Measurements from ENCODE around the gene KIAA1586. TPM values are rescaled to one million over a fixed set of nuclear protein-coding genes. Genes with fewer than 3 reads are reported as not detected.

KIAA1586 gene
- total RNA-seq, 1 donor, result 17.4 TPM

GRCh38 chr6:57029213-57029612, 17.3 kb upstream of the KIAA1586 start:
- Histone ChIP-seq H3K4me3 (ENCODE audit: insufficient read depth, low read length) (no peak overlapping the region), H3K79me2 (ENCODE audit: insufficient read depth, low read length) (no peaks in the 10 kb centered on the region), H3K27me3 (ENCODE audit: insufficient read depth, low read length) (no peaks in the 10 kb centered on the region), H4K20me1 (ENCODE audit: insufficient read depth, low read length) (no peaks in the 10 kb centered on the region), H3K27ac (ENCODE audit: low read depth, low read length) (no peak overlapping the region), H3K4me2 (ENCODE audit: insufficient read depth, low read length) (no peak overlapping the region), H2AFZ (ENCODE audit: low read length) (no peak overlapping the region), H3K4me1 (ENCODE audit: insufficient read depth, low read length) (no peaks in the 10 kb centered on the region), H3K36me3 (ENCODE audit: insufficient read depth, low read length) (no peaks in the 10 kb centered on the region), H3K9me3 (ENCODE audit: low read depth, low read length) (no peaks in the 10 kb centered on the region)
- DNase-seq (ENCODE audit: insufficient read length, low spot score, missing footprints), result no peak
- TF ChIP-seq CTCF (IDR thresholded peaks at IDR 0.05; ENCODE audit: extremely low read depth, low read depth, low read length), result no peak

GRCh38 chr6:57033228-57033627, 13.3 kb upstream of the KIAA1586 start:
- no peaks in the 10 kb centered on the region for H3K4me1 ChIP-seq (ENCODE audit: insufficient read depth, low read length)
- H3K79me2 ChIP-seq (ENCODE audit: insufficient read depth, low read length), result no peaks in the 10 kb centered on the region
- no peak for DNase-seq (ENCODE audit: insufficient read length, low spot score, missing footprints)
- H3K9me3 ChIP-seq (ENCODE audit: low read depth, low read length), result no peaks in the 10 kb centered on the region
- H2AFZ ChIP-seq (ENCODE audit: low read length), result no peak overlapping the region
- H3K36me3 ChIP-seq (ENCODE audit: insufficient read depth, low read length), result no peaks in the 10 kb centered on the region
- no peaks in the 10 kb centered on the region for H3K27me3 ChIP-seq (ENCODE audit: insufficient read depth, low read length)
- no peak for TF ChIP-seq CTCF (IDR thresholded peaks at IDR 0.05; ENCODE audit: extremely low read depth, low read depth, low read length)
- H3K27ac ChIP-seq (ENCODE audit: low read depth, low read length), result no peak overlapping the region
- H4K20me1 ChIP-seq (ENCODE audit: insufficient read depth, low read length), result no peaks in the 10 kb centered on the region
- no peak overlapping the region for H3K4me2 ChIP-seq (ENCODE audit: insufficient read depth, low read length)
- no peak overlapping the region for H3K4me3 ChIP-seq (ENCODE audit: insufficient read depth, low read length)

GRCh38 chr6:57035549-57035948, 10.9 kb upstream of the KIAA1586 start:
- H3K27me3 ChIP-seq (ENCODE audit: insufficient read depth, low read length), result no peaks in the 10 kb centered on the region
- H3K9me3 ChIP-seq (ENCODE audit: low read depth, low read length), result no peaks in the 10 kb centered on the region
- H2AFZ ChIP-seq (ENCODE audit: low read length), result no peak overlapping the region
- no peak overlapping the region for H3K4me3 ChIP-seq (ENCODE audit: insufficient read depth, low read length)
- no peaks in the 10 kb centered on the region for H4K20me1 ChIP-seq (ENCODE audit: insufficient read depth, low read length)
- H3K36me3 ChIP-seq (ENCODE audit: insufficient read depth, low read length), result no peaks in the 10 kb centered on the region
- DNase-seq (ENCODE audit: insufficient read length, low spot score, missing footprints), result no peak
- H3K27ac ChIP-seq (ENCODE audit: low read depth, low read length), result no peak overlapping the region
- H3K4me2 ChIP-seq (ENCODE audit: insufficient read depth, low read length), result no peak overlapping the region
- no peaks in the 10 kb centered on the region for H3K4me1 ChIP-seq (ENCODE audit: insufficient read depth, low read length)
- no peak for TF ChIP-seq CTCF (IDR thresholded peaks at IDR 0.05; ENCODE audit: extremely low read depth, low read depth, low read length)
- H3K79me2 ChIP-seq (ENCODE audit: insufficient read depth, low read length), result no peaks in the 10 kb centered on the region

GRCh38 chr6:57038906-57039305, 7.6 kb upstream of the KIAA1586 start:
- Histone ChIP-seq H3K36me3 (ENCODE audit: insufficient read depth, low read length) (no peaks in the 10 kb centered on the region), H3K79me2 (ENCODE audit: insufficient read depth, low read length) (no peaks in the 10 kb centered on the region), H3K27ac (ENCODE audit: low read depth, low read length) (no peak overlapping the region), H3K4me1 (ENCODE audit: insufficient read depth, low read length) (no peaks in the 10 kb centered on the region), H3K9me3 (ENCODE audit: low read depth, low read length) (no peaks in the 10 kb centered on the region), H3K4me3 (ENCODE audit: insufficient read depth, low read length) (no peak overlapping the region), H2AFZ (ENCODE audit: low read length) (no peak overlapping the region), H3K4me2 (ENCODE audit: insufficient read depth, low read length) (no peak overlapping the region), H4K20me1 (ENCODE audit: insufficient read depth, low read length) (no peaks in the 10 kb centered on the region), H3K27me3 (ENCODE audit: insufficient read depth, low read length) (no peaks in the 10 kb centered on the region)
- TF ChIP-seq CTCF (IDR thresholded peaks at IDR 0.05; ENCODE audit: extremely low read depth, low read depth, low read length), result no peak
- no peak for DNase-seq (ENCODE audit: insufficient read length, low spot score, missing footprints)

All from osteoblast (primary cell).